BJ (cell line): ENCODE data around the gene MRPL18. TPM values are rescaled to one million over a fixed set of nuclear protein-coding genes. Genes with fewer than 3 reads are reported as not detected.
"Not testable (repeated sequence)": the region's sequence is repeated elsewhere in the genome, so short reads cannot be mapped to it uniquely, and the experiment has no call there.

Source experiments
- CTCF ChIA-PET: fragments of 350-600 bp; formaldehyde crosslinking; extraction: SDS; loops from one replicate; lab custom pipeline; 2021; ENCODE audit warnings: antibody characterized with exemption, inconsistent platforms; lab: Yijun Ruan, JAX
- POLR2A ChIA-PET: fragments of 300-600 bp; sonication (Branson Sonifier 250); formaldehyde crosslinking; extraction: SDS; loops from one replicate; lab custom pipeline; 2021; ENCODE audit warnings: antibody characterized with exemption; lab: Charles Lee
- DNase-seq: peaks from one replicate; pipeline ENCODE4 v3.0.0-alpha.2; 2011; ENCODE audit warnings: low read depth
- H3K27me3 ChIP-seq: 2 replicates; pipeline ENCODE4 v1.6.0; 2011; ENCODE audit warnings: low read length; ENCODE audit not compliant: control insufficient read depth, insufficient read depth
- H3K36me3 ChIP-seq: 2 replicates; pipeline ENCODE4 v1.5.1; 2011; ENCODE audit warnings: low read length; ENCODE audit not compliant: control insufficient read depth, insufficient read depth
- H3K4me3 ChIP-seq: 2 replicates; pipeline ENCODE4 v1.5.1; 2011; ENCODE audit warnings: low read depth, mild to moderate bottlenecking, control low read depth, low read length
- polyA minus RNA-seq: library from RNA; depleted of rRNA, polyadenylated mRNA; stranded (reverse); fragments of >200 nt; gene quantifications from 2 replicates; pipeline ENCODE4 v1.2.3, GENCODE V29; 2011; rRNA and poly(A)+ RNA removed
- polyA plus RNA-seq: library from polyadenylated mRNA; depleted of rRNA; stranded (reverse); fragments of >200 nt; gene quantifications from 2 replicates; pipeline ENCODE4 v1.2.3, GENCODE V29; 2011; rRNA removed
- TF ChIP-seq, protein P1 (sequence below): IDR thresholded peaks from 2 replicates; pipeline ENCODE4 v1.5.1; 2011; ENCODE audit warnings: low read depth, mild to moderate bottlenecking, control low read depth, inconsistent platforms, low read length, moderate library complexity; ENCODE audit not compliant: insufficient read depth

The MRPL18 gene
- polyA plus RNA-seq (83.6 and 109 TPM in 2 replicates), polyA minus RNA-seq (18.1 and 28.4 TPM in 2 replicates)

DNA sequence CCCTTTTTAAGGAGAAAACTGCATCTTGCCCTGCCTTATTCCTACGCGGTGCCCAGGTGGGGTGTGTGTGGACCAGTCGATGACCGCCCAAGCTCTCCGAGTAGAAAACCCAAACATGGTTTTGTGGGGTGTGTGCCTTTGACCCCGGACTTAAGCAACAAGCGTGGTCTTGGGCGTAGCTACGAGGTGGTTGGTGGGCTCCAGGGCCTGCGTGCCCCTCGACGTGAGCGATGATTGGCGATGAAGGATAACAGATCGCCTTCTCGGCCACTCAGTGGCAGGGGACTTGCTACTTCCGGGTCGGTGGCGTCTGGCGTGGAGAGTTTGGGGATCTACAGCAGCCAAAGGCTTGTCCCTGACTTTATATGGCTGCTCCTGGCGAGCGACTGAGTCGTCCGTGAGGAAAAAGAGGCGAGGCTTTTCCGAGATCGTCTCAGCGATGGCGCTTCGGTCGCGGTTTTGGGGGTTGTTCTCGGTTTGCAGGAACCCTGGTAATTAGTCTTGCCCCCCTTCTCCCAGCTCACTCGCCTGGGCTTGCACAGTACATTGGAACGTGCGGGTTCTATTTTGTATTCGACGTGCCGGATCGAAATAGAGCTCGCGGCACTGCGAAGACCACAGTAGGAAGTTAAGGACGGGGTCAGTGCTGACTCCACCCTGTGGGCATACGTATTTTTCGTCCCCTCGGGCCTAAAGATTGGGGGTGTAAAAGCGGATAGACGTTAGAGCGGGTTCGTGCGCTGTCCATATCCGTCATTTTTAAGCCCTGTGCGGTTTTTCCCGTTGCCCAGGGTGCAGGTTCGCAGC, at the start of gene MRPL18:
TSS of gene MRPL18 (plus strand) at position 319 of the 807 bp plus-strand sequence. CDS start at position 440, 121 bp downstream.
- TF ChIP-seq, protein P1, sequence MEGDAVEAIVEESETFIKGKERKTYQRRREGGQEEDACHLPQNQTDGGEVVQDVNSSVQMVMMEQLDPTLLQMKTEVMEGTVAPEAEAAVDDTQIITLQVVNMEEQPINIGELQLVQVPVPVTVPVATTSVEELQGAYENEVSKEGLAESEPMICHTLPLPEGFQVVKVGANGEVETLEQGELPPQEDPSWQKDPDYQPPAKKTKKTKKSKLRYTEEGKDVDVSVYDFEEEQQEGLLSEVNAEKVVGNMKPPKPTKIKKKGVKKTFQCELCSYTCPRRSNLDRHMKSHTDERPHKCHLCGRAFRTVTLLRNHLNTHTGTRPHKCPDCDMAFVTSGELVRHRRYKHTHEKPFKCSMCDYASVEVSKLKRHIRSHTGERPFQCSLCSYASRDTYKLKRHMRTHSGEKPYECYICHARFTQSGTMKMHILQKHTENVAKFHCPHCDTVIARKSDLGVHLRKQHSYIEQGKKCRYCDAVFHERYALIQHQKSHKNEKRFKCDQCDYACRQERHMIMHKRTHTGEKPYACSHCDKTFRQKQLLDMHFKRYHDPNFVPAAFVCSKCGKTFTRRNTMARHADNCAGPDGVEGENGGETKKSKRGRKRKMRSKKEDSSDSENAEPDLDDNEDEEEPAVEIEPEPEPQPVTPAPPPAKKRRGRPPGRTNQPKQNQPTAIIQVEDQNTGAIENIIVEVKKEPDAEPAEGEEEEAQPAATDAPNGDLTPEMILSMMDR, result no peak

DNA sequence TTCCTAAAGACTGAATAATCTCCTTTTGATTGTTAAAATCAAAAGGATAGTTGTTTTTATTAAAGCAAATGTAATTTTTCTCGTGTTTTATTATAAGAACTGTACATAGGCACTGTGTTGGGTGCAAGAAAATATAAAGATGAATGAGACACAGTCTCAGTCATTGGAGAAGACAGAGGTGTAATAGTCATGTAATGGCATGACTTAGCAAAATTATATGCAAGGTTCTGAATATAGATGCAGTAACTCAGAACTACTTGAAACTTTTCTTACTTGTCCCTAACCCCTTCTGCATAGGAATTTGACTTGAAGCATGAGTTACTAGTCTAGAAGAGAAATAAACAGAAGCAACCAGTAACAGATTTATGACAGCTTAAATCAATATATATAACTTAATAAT, 48.1 kb upstream of the MRPL18 start:
- ChIA-PET POLR2A (no interaction called here), CTCF (no interaction called here)
- H3K4me3 ChIP-seq, result no peak overlapping the region
- DNase-seq, result no peak
- no peaks in the 10 kb centered on the region for H3K27me3 ChIP-seq
- TF ChIP-seq, protein P1, result no peak
- peaks cover 7% of the 10 kb centered on the region for H3K36me3 ChIP-seq

More for the DNA sequence above, at the start of gene MRPL18:
- H3K27me3 ChIP-seq, result no peaks in the 10 kb centered on the region
- ChIA-PET POLR2A (interaction anchor here (0.6 to 1.7 kb wide), 5 partner anchors 48 to 98 kb away, joined by 3 to 5 read pairs (median 4); no protein-coding TSS in a partner anchor), CTCF (interaction anchor here (0.8 to 5.5 kb wide), 6 partner anchors 30 to 151 kb away, joined by 3 to 33 read pairs (median 3); no protein-coding TSS in a partner anchor)
- peaks cover 6% of the 10 kb centered on the region for H3K36me3 ChIP-seq
- peak; percentile 93 for DNase-seq
- peak within 1 kb of the TSS; percentile 87 for H3K4me3 ChIP-seq

DNA sequence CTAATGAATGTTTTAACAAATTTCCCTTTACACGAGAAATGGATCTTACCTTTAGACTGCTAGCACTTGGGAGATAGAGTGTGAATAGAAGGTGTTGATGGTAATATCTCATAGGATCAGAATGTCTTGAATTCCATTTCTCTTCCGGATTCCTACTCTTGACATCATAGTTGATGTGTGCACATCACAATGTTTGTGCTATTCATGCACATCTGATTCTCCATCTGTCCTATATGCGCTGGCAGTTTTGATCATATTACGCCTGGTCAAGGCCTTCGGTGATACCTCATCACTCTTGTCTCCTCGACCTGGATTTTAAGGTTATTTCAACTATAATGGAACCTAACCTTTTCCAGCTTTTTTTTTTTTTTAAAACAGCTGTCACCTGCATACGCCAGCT, 45.2 kb upstream of the MRPL18 start:
- TF ChIP-seq, protein P1, result no peak
- no peaks in the 10 kb centered on the region for H3K27me3 ChIP-seq
- DNase-seq, result no peak
- no peak overlapping the region for H3K4me3 ChIP-seq
- CTCF ChIA-PET, result no interaction called here
- POLR2A ChIA-PET, result no interaction called here
- peaks cover 10% of the 10 kb centered on the region for H3K36me3 ChIP-seq

DNA sequence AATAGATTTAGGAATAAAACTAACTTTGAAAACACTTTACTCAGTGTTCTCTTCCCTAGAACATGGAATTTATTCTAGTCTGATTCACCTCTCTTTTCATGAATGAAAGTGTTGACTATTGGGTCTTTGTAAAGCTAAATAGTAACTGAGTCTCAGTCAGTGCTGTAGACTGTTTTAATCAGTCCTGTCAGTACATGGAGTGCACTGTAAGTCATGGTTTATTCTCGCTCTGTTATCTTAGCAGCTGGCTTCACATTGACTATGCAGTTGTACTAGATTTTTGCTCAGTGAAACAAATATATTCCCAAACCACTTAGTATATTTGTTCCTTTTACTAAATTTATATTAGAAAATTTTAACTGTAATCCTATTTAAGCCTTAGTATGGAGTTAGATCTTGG, 43.5 kb upstream of the MRPL18 start:
- ChIA-PET POLR2A (no interaction called here), CTCF (interaction anchor here (1.5 kb wide), 1 partner anchor 12 kb away, joined by 5 read pairs; no protein-coding TSS in a partner anchor)
- Histone ChIP-seq H3K27me3 (no peaks in the 10 kb centered on the region), H3K4me3 (no peak overlapping the region), H3K36me3 (peaks cover 14% of the 10 kb centered on the region)
- no peak for DNase-seq
- TF ChIP-seq, protein P1, result no peak

DNA sequence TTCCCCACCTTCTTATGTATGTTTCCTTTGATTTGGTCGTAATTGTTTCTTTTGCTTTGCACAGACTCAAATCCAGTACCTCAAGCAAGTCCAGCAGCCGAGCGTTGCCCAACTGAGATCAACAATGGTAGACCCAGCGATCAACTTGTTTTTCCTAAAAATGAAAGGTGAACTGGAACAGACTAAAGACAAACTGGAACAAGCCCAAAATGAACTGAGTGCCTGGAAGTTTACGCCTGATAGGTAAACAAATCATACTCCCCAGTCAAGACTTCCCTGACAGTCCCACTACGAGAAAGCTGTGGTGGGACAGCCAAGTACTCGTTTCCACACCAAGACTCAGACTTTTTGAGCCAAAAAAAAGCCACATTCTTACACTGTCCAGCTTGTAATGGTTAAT, 42.1 kb upstream of the MRPL18 start:
- POLR2A ChIA-PET, H3K27me3 ChIP-seq, DNase-seq, H3K4me3 ChIP-seq: not testable (repeated sequence)
- peaks cover 15% of the 10 kb centered on the region for H3K36me3 ChIP-seq
- CTCF ChIA-PET, result interaction anchor here (1.5 kb wide), 1 partner anchor 11 kb away, joined by 5 read pairs; no protein-coding TSS in a partner anchor
